Measurements from ENCODE around the gene SEMA6A.

The SEMA6A gene

GRCh38 chr5:116475338-116475737 is 99.3 kb downstream of the SEMA6A start:
- no peak overlapping the region for H3K27ac ChIP-seq (ENCODE audit: low read depth, low read length)
- no peaks in the 10 kb centered on the region for H3K9me3 ChIP-seq (ENCODE audit: control insufficient read depth, insufficient read depth, low read depth, low read length)
- H3K27me3 ChIP-seq (ENCODE audit: control insufficient read depth, insufficient read depth, low read length), result no peaks in the 10 kb centered on the region
- H3K9ac ChIP-seq (ENCODE audit: low read length), result no peak overlapping the region
- H3K4me3 ChIP-seq (ENCODE audit: low read depth, low read length), result no peak overlapping the region
- H3K4me1 ChIP-seq (ENCODE audit: control insufficient read depth, insufficient read depth, low read length), result no peaks in the 10 kb centered on the region
- H3K36me3 ChIP-seq (ENCODE audit: control insufficient read depth, insufficient read depth, low read length), result peaks cover 100% of the 10 kb centered on the region

GRCh38 chr5:116473706-116474105 is 100.9 kb downstream of the SEMA6A start:
- H3K9me3 ChIP-seq (ENCODE audit: control insufficient read depth, insufficient read depth, low read depth, low read length), result no peaks in the 10 kb centered on the region
- H3K4me3 ChIP-seq (ENCODE audit: low read depth, low read length), result no peak overlapping the region
- H3K9ac ChIP-seq (ENCODE audit: low read length), result no peak overlapping the region
- H3K27me3 ChIP-seq (ENCODE audit: control insufficient read depth, insufficient read depth, low read length), result no peaks in the 10 kb centered on the region
- H3K4me1 ChIP-seq (ENCODE audit: control insufficient read depth, insufficient read depth, low read length), result no peaks in the 10 kb centered on the region
- H3K27ac ChIP-seq (ENCODE audit: low read depth, low read length), result no peak overlapping the region
- H3K36me3 ChIP-seq (ENCODE audit: control insufficient read depth, insufficient read depth, low read length), result peaks cover 100% of the 10 kb centered on the region

GRCh38 chr5:116472274-116472673 is 102.3 kb downstream of the SEMA6A start:
- H3K9ac ChIP-seq (ENCODE audit: low read length), result no peak overlapping the region
- H3K27me3 ChIP-seq (ENCODE audit: control insufficient read depth, insufficient read depth, low read length), result no peaks in the 10 kb centered on the region
- H3K4me3 ChIP-seq (ENCODE audit: low read depth, low read length), result no peak overlapping the region
- peaks cover 100% of the 10 kb centered on the region for H3K36me3 ChIP-seq (ENCODE audit: control insufficient read depth, insufficient read depth, low read length)
- H3K27ac ChIP-seq (ENCODE audit: low read depth, low read length), result no peak overlapping the region
- H3K9me3 ChIP-seq (ENCODE audit: control insufficient read depth, insufficient read depth, low read depth, low read length), result no peaks in the 10 kb centered on the region
- H3K4me1 ChIP-seq (ENCODE audit: control insufficient read depth, insufficient read depth, low read length), result no peaks in the 10 kb centered on the region

- Histone ChIP-seq H3K36me3 (ENCODE audit: control insufficient read depth, insufficient read depth, low read length) (peaks cover 98% of the 10 kb centered on the region), H3K27ac (ENCODE audit: low read depth, low read length) (no peak overlapping the region), H3K9me3 (ENCODE audit: control insufficient read depth, insufficient read depth, low read depth, low read length) (no peaks in the 10 kb centered on the region), H3K4me1 (ENCODE audit: control insufficient read depth, insufficient read depth, low read length) (0 out of 2 replicates have a peak, but pooled peaks cover under 1% of the 10 kb centered on the region), H3K27me3 (ENCODE audit: control insufficient read depth, insufficient read depth, low read length) (no peaks in the 10 kb centered on the region), H3K9ac (ENCODE audit: low read length) (no peak overlapping the region), H3K4me3 (ENCODE audit: low read depth, low read length) (no peak overlapping the region)
These were observed 105.0 kb downstream of the SEMA6A start for GRCh38 chr5:116469631-116470030.

GRCh38 chr5:116468583-116468982 is 106.0 kb downstream of the SEMA6A start:
- H3K4me3 ChIP-seq (ENCODE audit: low read depth, low read length), result no peak overlapping the region
- H3K36me3 ChIP-seq (ENCODE audit: control insufficient read depth, insufficient read depth, low read length), result peaks cover 98% of the 10 kb centered on the region

GRCh38 chr5:116467465-116467843 is 107.2 kb downstream of the SEMA6A start:
- Histone ChIP-seq H3K36me3 (ENCODE audit: control insufficient read depth, insufficient read depth, low read length) (peaks cover 98% of the 10 kb centered on the region), H3K27ac (ENCODE audit: low read depth, low read length) (no peak overlapping the region), H3K9me3 (ENCODE audit: control insufficient read depth, insufficient read depth, low read depth, low read length) (no peaks in the 10 kb centered on the region), H3K4me3 (ENCODE audit: low read depth, low read length) (no peak overlapping the region), H3K4me1 (ENCODE audit: control insufficient read depth, insufficient read depth, low read length) (peaks cover 10% of the 10 kb centered on the region; the same call in 1 of the 2 replicates), H3K27me3 (ENCODE audit: control insufficient read depth, insufficient read depth, low read length) (no peaks in the 10 kb centered on the region), H3K9ac (ENCODE audit: low read length) (no peak overlapping the region)

More at GRCh38 chr5:116468583-116468982, 106.0 kb downstream of the SEMA6A start:
- Histone ChIP-seq H3K27ac (ENCODE audit: low read depth, low read length) (no peak overlapping the region), H3K27me3 (ENCODE audit: control insufficient read depth, insufficient read depth, low read length) (no peaks in the 10 kb centered on the region), H3K9me3 (ENCODE audit: control insufficient read depth, insufficient read depth, low read depth, low read length) (no peaks in the 10 kb centered on the region), H3K9ac (ENCODE audit: low read length) (no peak overlapping the region), H3K4me1 (ENCODE audit: control insufficient read depth, insufficient read depth, low read length) (0 out of 2 replicates have a peak, but pooled peaks cover 5% of the 10 kb centered on the region)

GRCh38 chr5:116466727-116467464 is 107.7 kb downstream of the SEMA6A start:
- Histone ChIP-seq H3K9ac (ENCODE audit: low read length) (no peak overlapping the region), H3K27ac (ENCODE audit: low read depth, low read length) (no peak overlapping the region), H3K27me3 (ENCODE audit: control insufficient read depth, insufficient read depth, low read length) (no peaks in the 10 kb centered on the region), H3K4me3 (ENCODE audit: low read depth, low read length) (no peak overlapping the region), H3K4me1 (ENCODE audit: control insufficient read depth, insufficient read depth, low read length) (peaks cover 15% of the 10 kb centered on the region; the same call in 1 of the 2 replicates), H3K36me3 (ENCODE audit: control insufficient read depth, insufficient read depth, low read length) (peaks cover 98% of the 10 kb centered on the region), H3K9me3 (ENCODE audit: control insufficient read depth, insufficient read depth, low read depth, low read length) (no peaks in the 10 kb centered on the region)

- H3K4me1 ChIP-seq (ENCODE audit: control insufficient read depth, insufficient read depth, low read length), result peaks cover 15% of the 10 kb centered on the region; the same call in 1 of the 2 replicates
- H3K27ac ChIP-seq (ENCODE audit: low read depth, low read length), result no peak overlapping the region
- peaks cover 97% of the 10 kb centered on the region for H3K36me3 ChIP-seq (ENCODE audit: control insufficient read depth, insufficient read depth, low read length)
- H3K9ac ChIP-seq (ENCODE audit: low read length), result no peak overlapping the region
- no peaks in the 10 kb centered on the region for H3K9me3 ChIP-seq (ENCODE audit: control insufficient read depth, insufficient read depth, low read depth, low read length)
- no peaks in the 10 kb centered on the region for H3K27me3 ChIP-seq (ENCODE audit: control insufficient read depth, insufficient read depth, low read length)
- no peak overlapping the region for H3K4me3 ChIP-seq (ENCODE audit: low read depth, low read length)
These were observed 109.2 kb downstream of the SEMA6A start for GRCh38 chr5:116465411-116465810.

GRCh38 chr5:116464144-116464708 is 110.4 kb downstream of the SEMA6A start:
- no peak overlapping the region for H3K27ac ChIP-seq (ENCODE audit: low read depth, low read length)
- H3K36me3 ChIP-seq (ENCODE audit: control insufficient read depth, insufficient read depth, low read length), result peaks cover 96% of the 10 kb centered on the region
- H3K9ac ChIP-seq (ENCODE audit: low read length), result no peak overlapping the region
- no peaks in the 10 kb centered on the region for H3K27me3 ChIP-seq (ENCODE audit: control insufficient read depth, insufficient read depth, low read length)
- no peak overlapping the region for H3K4me3 ChIP-seq (ENCODE audit: low read depth, low read length)
- no peaks in the 10 kb centered on the region for H3K9me3 ChIP-seq (ENCODE audit: control insufficient read depth, insufficient read depth, low read depth, low read length)
- H3K4me1 ChIP-seq (ENCODE audit: control insufficient read depth, insufficient read depth, low read length), result peaks cover 15% of the 10 kb centered on the region; the same call in 1 of the 2 replicates

- peaks cover 96% of the 10 kb centered on the region for H3K36me3 ChIP-seq (ENCODE audit: control insufficient read depth, insufficient read depth, low read length)
- H3K4me3 ChIP-seq (ENCODE audit: low read depth, low read length), result no peak overlapping the region
- no peak overlapping the region for H3K9ac ChIP-seq (ENCODE audit: low read length)
- no peaks in the 10 kb centered on the region for H3K9me3 ChIP-seq (ENCODE audit: control insufficient read depth, insufficient read depth, low read depth, low read length)
- no peaks in the 10 kb centered on the region for H3K27me3 ChIP-seq (ENCODE audit: control insufficient read depth, insufficient read depth, low read length)
- H3K4me1 ChIP-seq (ENCODE audit: control insufficient read depth, insufficient read depth, low read length), result peaks cover 18% of the 10 kb centered on the region; the same call in 1 of the 2 replicates
- H3K27ac ChIP-seq (ENCODE audit: low read depth, low read length), result no peak overlapping the region
These were observed 112.1 kb downstream of the SEMA6A start for GRCh38 chr5:116462500-116462899.

GRCh38 chr5:116459301-116459700 is 115.3 kb downstream of the SEMA6A start:
- no peak overlapping the region for H3K27ac ChIP-seq (ENCODE audit: low read depth, low read length)
- peaks cover 29% of the 10 kb centered on the region; the same call in 1 of the 2 replicates for H3K4me1 ChIP-seq (ENCODE audit: control insufficient read depth, insufficient read depth, low read length)
- H3K9me3 ChIP-seq (ENCODE audit: control insufficient read depth, insufficient read depth, low read depth, low read length), result no peaks in the 10 kb centered on the region
- H3K9ac ChIP-seq (ENCODE audit: low read length), result no peak overlapping the region
- H3K27me3 ChIP-seq (ENCODE audit: control insufficient read depth, insufficient read depth, low read length), result no peaks in the 10 kb centered on the region
- H3K36me3 ChIP-seq (ENCODE audit: control insufficient read depth, insufficient read depth, low read length), result peaks cover 98% of the 10 kb centered on the region
- no peak overlapping the region for H3K4me3 ChIP-seq (ENCODE audit: low read depth, low read length)
